ENCODE measurements around the gene TC2N. TPM values are rescaled to one million over a fixed set of nuclear protein-coding genes. Genes with fewer than 3 reads are reported as not detected.
"Not testable (repeated sequence)": the region's sequence is repeated elsewhere in the genome, so short reads cannot be mapped to it uniquely, and the experiment has no call there.

The TC2N gene
- total and polyA plus RNA-seq, 2 donors (not counting 1 experiment from before 2014, with no cell fraction given), result 3.7 to 10.4 TPM

GRCh38 chr14:91743305-91743653 lies 124.1 kb downstream of the TC2N start:
- no peaks in the 10 kb centered on the region for H3K79me2 ChIP-seq (ENCODE audit: control insufficient read depth, insufficient read depth, low read length)
- H3K4me3 ChIP-seq (ENCODE audit: control extremely low read depth in 1 of 5, extremely low read depth in 1 of 5, insufficient read depth in 1 of 5, low read depth in 2 of 5, low read length in 4 of 5), result no peak overlapping the region
- H3K9me3 ChIP-seq (ENCODE audit: control extremely low read depth in 1 of 3, control insufficient read depth in 2 of 3, insufficient read depth in 1 of 3, low read length in 2 of 3), result peaks cover 0 to 3% (median 0%) of the 10 kb centered on the region in 3 donors
- no peak overlapping the region for H3K27ac Mint-ChIP-seq
- H3K9ac ChIP-seq (ENCODE audit: low read length), result no peak overlapping the region
- no peak for TF ChIP-seq CTCF (IDR thresholded peaks at IDR 0.05)
- TF ChIP-seq EZH2 (IDR thresholded peaks at IDR 0.05; ENCODE audit: borderline replicate concordance, insufficient read depth, low read depth, low read length, poor library complexity, severe bottlenecking), result no peak
- POLR2A ChIA-PET, result no interaction called here
- 100% methylated on average over 1 of the region's 2 CpGs for WGBS (ENCODE audit: insufficient coverage)
- H2AFZ ChIP-seq (ENCODE audit: insufficient read depth, low read depth, low read length, poor library complexity, severe bottlenecking), result no peak overlapping the region
- CTCF ChIA-PET, result no interaction called here
- no peaks in the 10 kb centered on the region for H3K4me1 Mint-ChIP-seq
- peaks cover 2% of the 10 kb centered on the region for H3K9me3 Mint-ChIP-seq (ENCODE audit: insufficient read depth)
- H3K4me2 ChIP-seq (replicated peaks; ENCODE audit: low read depth, low read length, poor library complexity, severe bottlenecking), result no peak overlapping the region
- DNase-seq (no peak), ATAC-seq (ENCODE audit: low read depth) (no peak)
- H3K27ac ChIP-seq (ENCODE audit: low read length in 2 of 2), result no peak overlapping the region
- H3K27me3 Mint-ChIP-seq, result peaks cover 11% of the 10 kb centered on the region
- peaks cover 0 to 3% (median 0%) of the 10 kb centered on the region in 4 experiments for H3K27me3 ChIP-seq (replicated peaks in 1 of 4; ENCODE audit: control extremely low read depth in 1 of 4, control insufficient read depth in 3 of 4, insufficient read depth in 4 of 4, low read length in 3 of 4)
- H3K4me1 ChIP-seq (ENCODE audit: control insufficient read depth in 2 of 2, insufficient read depth in 2 of 2, low read length in 2 of 2), result no peaks in the 10 kb centered on the region
- no peaks in the 10 kb centered on the region for H3K36me3 ChIP-seq (replicated peaks in 1 of 2; ENCODE audit: control extremely low read depth in 1 of 2, control insufficient read depth in 1 of 2, extremely low read depth in 1 of 2, insufficient read depth in 2 of 2, low read length in 1 of 2)
- no peak overlapping the region for H3K4me3 Mint-ChIP-seq
- no peaks in the 10 kb centered on the region for H4K20me1 ChIP-seq (ENCODE audit: control insufficient read depth, insufficient read depth, low read length, poor library complexity, severe bottlenecking)
- intact Hi-C loops (cut with micrococcal nuclease), result no loop called here

GRCh38 chr14:91742621-91743304 lies 124.6 kb downstream of the TC2N start:
- CTCF ChIA-PET, result no interaction called here
- Histone ChIP-seq H3K36me3 (replicated peaks in 1 of 2; ENCODE audit: control extremely low read depth in 1 of 2, control insufficient read depth in 1 of 2, extremely low read depth in 1 of 2, insufficient read depth in 2 of 2, low read length in 1 of 2) (no peaks in the 10 kb centered on the region), H3K79me2 (ENCODE audit: control insufficient read depth, insufficient read depth, low read length) (no peaks in the 10 kb centered on the region), H2AFZ (ENCODE audit: insufficient read depth, low read depth, low read length, poor library complexity, severe bottlenecking) (no peak overlapping the region), H3K27ac (ENCODE audit: low read length in 2 of 2) (no peak overlapping the region), H3K4me2 (replicated peaks; ENCODE audit: low read depth, low read length, poor library complexity, severe bottlenecking) (no peak overlapping the region), H3K9me3 (ENCODE audit: control extremely low read depth in 1 of 3, control insufficient read depth in 2 of 3, insufficient read depth in 1 of 3, low read length in 2 of 3) (peaks cover 0 to 3% (median 0%) of the 10 kb centered on the region in 3 donors), H3K4me1 (ENCODE audit: control insufficient read depth in 2 of 2, insufficient read depth in 2 of 2, low read length in 2 of 2) (no peaks in the 10 kb centered on the region), H3K9ac (ENCODE audit: low read length) (no peak overlapping the region), H3K27me3 (replicated peaks in 1 of 4; ENCODE audit: control extremely low read depth in 1 of 4, control insufficient read depth in 3 of 4, insufficient read depth in 4 of 4, low read length in 3 of 4) (peaks cover 0 to 3% (median 0%) of the 10 kb centered on the region in 4 experiments), H4K20me1 (ENCODE audit: control insufficient read depth, insufficient read depth, low read length, poor library complexity, severe bottlenecking) (no peaks in the 10 kb centered on the region), H3K4me3 (ENCODE audit: control extremely low read depth in 1 of 5, extremely low read depth in 1 of 5, insufficient read depth in 1 of 5, low read depth in 2 of 5, low read length in 4 of 5) (no peak overlapping the region)
- POLR2A ChIA-PET, result no interaction called here
- DNase-seq (no peak), ATAC-seq (ENCODE audit: low read depth) (no peak)
- Mint-ChIP-seq H3K4me1 (no peaks in the 10 kb centered on the region), H3K4me3 (no peak overlapping the region), H3K9me3 (ENCODE audit: insufficient read depth) (peaks cover 2% of the 10 kb centered on the region), H3K27me3 (peaks cover 16% of the 10 kb centered on the region), H3K27ac (no peak overlapping the region)
- intact Hi-C loops (cut with micrococcal nuclease), result no loop called here
- 100% methylated on average over 1 of the region's 1 CpG for WGBS (ENCODE audit: insufficient coverage)
- TF ChIP-seq EZH2 (IDR thresholded peaks at IDR 0.05; ENCODE audit: borderline replicate concordance, insufficient read depth, low read depth, low read length, poor library complexity, severe bottlenecking) (no peak), CTCF (IDR thresholded peaks at IDR 0.05) (no peak)

- H3K79me2 ChIP-seq (ENCODE audit: control insufficient read depth, insufficient read depth, low read length); H3K4me2 ChIP-seq (replicated peaks; ENCODE audit: low read depth, low read length, poor library complexity, severe bottlenecking); CTCF ChIA-PET; ATAC-seq (ENCODE audit: low read depth); H3K36me3 ChIP-seq (replicated peaks in 1 of 2; ENCODE audit: control extremely low read depth in 1 of 2, control insufficient read depth in 1 of 2, extremely low read depth in 1 of 2, insufficient read depth in 2 of 2, low read length in 1 of 2); H3K27me3 ChIP-seq (replicated peaks in 1 of 4; ENCODE audit: control extremely low read depth in 1 of 4, control insufficient read depth in 3 of 4, insufficient read depth in 4 of 4, low read length in 3 of 4); H4K20me1 ChIP-seq (ENCODE audit: control insufficient read depth, insufficient read depth, low read length, poor library complexity, severe bottlenecking); H3K9ac ChIP-seq (ENCODE audit: low read length); DNase-seq; POLR2A ChIA-PET; H3K9me3 Mint-ChIP-seq (ENCODE audit: insufficient read depth); H3K4me3 ChIP-seq (ENCODE audit: control extremely low read depth in 1 of 5, extremely low read depth in 1 of 5, insufficient read depth in 1 of 5, low read depth in 2 of 5, low read length in 4 of 5); H3K4me1 ChIP-seq (ENCODE audit: control insufficient read depth in 2 of 2, insufficient read depth in 2 of 2, low read length in 2 of 2); H3K27ac Mint-ChIP-seq; H3K4me3 Mint-ChIP-seq; intact Hi-C loops (cut with micrococcal nuclease); H3K4me1 Mint-ChIP-seq; H2AFZ ChIP-seq (ENCODE audit: insufficient read depth, low read depth, low read length, poor library complexity, severe bottlenecking); H3K27ac ChIP-seq (ENCODE audit: low read length in 2 of 2); H3K9me3 ChIP-seq (ENCODE audit: control extremely low read depth in 1 of 3, control insufficient read depth in 2 of 3, insufficient read depth in 1 of 3, low read length in 2 of 3): not testable (repeated sequence)
- WGBS (ENCODE audit: insufficient coverage), result no CpG with 5 or more reads among the region's 2 CpGs
- H3K27me3 Mint-ChIP-seq, result peaks cover 34% of the 10 kb centered on the region
Observed at GRCh38 chr14:91739867-91740266, 127.5 kb downstream of the TC2N start.
